Heart left ventricle (tissue), 13 donors: ENCODE data around the gene TRAF7.

Experiments
- POLR2A ChIP-seq, 2 donors: fragments of 450-650 bp; IDR thresholded peaks; one replicate each; pipeline ENCODE4 v1.6.1; 2017; ENCODE audit warnings: antibody characterized with exemption in 2 of 2, mild to moderate bottlenecking in 2 of 2, moderate library complexity in 2 of 2
- TF ChIP-seq, protein P1 (sequence below), 12 donors: fragments of 200-600 bp; sonication (generic) in 4 of 12; IDR thresholded peaks; one replicate each; pipeline versions ENCODE4 v1.5.0 to v1.8.0; 2018 to 2022; ENCODE audit warnings: antibody characterized with exemption in 12 of 12, mild to moderate bottlenecking in 5 of 12
- donor health status: ischemic (EF 13 %, LVEDD 7.1; RV severe dilation, severe dysfunction).
- donor health status: DM: no; HTN: yes; CAD: no.
- donor health status: DM: no; HTN: no; CAD: no.
- donor health status: ischemic (EF 25% LVEDD 6.9; RV normal size, moderate dysfunction).
- donor health status: ischemic (EF 25% LVEDD 5.7; RV mildly dilated, moderate dysfunction).
- donor health status: ischemic (EF 35%, LVEDD 5.7; RV mildly dilated, moderate dysfunction).
- donor health status: nonischemic (EF 11% LVEDD 7.7; RV severe dilation, severe dysfunction).
- donor health status: DM: yes; HTN: yes; CAD: no.
- donor health status: PGD.
- donor health status: ischemic (EF 29% LVEDD 5.4; RV normal size, mild dysfunction).
- donor health status: nonischemic (EF 23%, LVEDD 6.1; RV moderate dilation, normal function).

GRCh38 chr16:2226245-2226793 is 70.7 kb downstream of the TRAF7 start:
- TF ChIP-seq, protein P1, sequence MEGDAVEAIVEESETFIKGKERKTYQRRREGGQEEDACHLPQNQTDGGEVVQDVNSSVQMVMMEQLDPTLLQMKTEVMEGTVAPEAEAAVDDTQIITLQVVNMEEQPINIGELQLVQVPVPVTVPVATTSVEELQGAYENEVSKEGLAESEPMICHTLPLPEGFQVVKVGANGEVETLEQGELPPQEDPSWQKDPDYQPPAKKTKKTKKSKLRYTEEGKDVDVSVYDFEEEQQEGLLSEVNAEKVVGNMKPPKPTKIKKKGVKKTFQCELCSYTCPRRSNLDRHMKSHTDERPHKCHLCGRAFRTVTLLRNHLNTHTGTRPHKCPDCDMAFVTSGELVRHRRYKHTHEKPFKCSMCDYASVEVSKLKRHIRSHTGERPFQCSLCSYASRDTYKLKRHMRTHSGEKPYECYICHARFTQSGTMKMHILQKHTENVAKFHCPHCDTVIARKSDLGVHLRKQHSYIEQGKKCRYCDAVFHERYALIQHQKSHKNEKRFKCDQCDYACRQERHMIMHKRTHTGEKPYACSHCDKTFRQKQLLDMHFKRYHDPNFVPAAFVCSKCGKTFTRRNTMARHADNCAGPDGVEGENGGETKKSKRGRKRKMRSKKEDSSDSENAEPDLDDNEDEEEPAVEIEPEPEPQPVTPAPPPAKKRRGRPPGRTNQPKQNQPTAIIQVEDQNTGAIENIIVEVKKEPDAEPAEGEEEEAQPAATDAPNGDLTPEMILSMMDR (IDR thresholded peaks at IDR 0.05), result no peak
- no peak for TF ChIP-seq POLR2A (IDR thresholded peaks at IDR 0.05)
